Activated naive CD4-positive, alpha-beta T cell treated with anti-CD3 and anti-CD28 coated beads, Interleukin-2, amount 50 U/mL, for 72 hours (primary cell): ENCODE measurements around the gene MEFV. TPM values are rescaled to one million over a fixed set of nuclear protein-coding genes. Genes with fewer than 3 reads are reported as not detected.

ENCODE experiments used
- ATAC-seq, 2 donors: fragments of 150-1000 bp; cut with Tn5 transposase; 2 replicates each; pipeline ENCODE4 v1.10.0; 2021; ENCODE audit warnings: mild to moderate bottlenecking in 2 of 2, moderate library complexity in 2 of 2
- DNase-seq, 2 donors: peaks; one replicate each; pipeline ENCODE4 v3.0.0; 2021 to 2022; ENCODE audit warnings: low spot score in 2 of 2
- H3K27ac Mint-ChIP-seq, 2 donors: one replicate each; pipeline ENCODE4 v1.8.0; 2022; ENCODE audit warnings: mild to moderate bottlenecking in 2 of 2, mixed read lengths in 2 of 2
- H3K36me3 Mint-ChIP-seq, 2 donors: one replicate each; pipeline ENCODE4 v1.8.0; 2022; ENCODE audit warnings: mixed read lengths in 2 of 2
- H3K9me3 Mint-ChIP-seq, 2 donors: one replicate each; pipeline ENCODE4 v1.8.0; 2022; ENCODE audit warnings: mixed read lengths in 2 of 2
- total RNA-seq, 2 donors: library from RNA; stranded (reverse); gene quantifications; one replicate each; pipeline ENCODE4 v1.2.3, GENCODE V29; 2022

The MEFV gene, protein sequence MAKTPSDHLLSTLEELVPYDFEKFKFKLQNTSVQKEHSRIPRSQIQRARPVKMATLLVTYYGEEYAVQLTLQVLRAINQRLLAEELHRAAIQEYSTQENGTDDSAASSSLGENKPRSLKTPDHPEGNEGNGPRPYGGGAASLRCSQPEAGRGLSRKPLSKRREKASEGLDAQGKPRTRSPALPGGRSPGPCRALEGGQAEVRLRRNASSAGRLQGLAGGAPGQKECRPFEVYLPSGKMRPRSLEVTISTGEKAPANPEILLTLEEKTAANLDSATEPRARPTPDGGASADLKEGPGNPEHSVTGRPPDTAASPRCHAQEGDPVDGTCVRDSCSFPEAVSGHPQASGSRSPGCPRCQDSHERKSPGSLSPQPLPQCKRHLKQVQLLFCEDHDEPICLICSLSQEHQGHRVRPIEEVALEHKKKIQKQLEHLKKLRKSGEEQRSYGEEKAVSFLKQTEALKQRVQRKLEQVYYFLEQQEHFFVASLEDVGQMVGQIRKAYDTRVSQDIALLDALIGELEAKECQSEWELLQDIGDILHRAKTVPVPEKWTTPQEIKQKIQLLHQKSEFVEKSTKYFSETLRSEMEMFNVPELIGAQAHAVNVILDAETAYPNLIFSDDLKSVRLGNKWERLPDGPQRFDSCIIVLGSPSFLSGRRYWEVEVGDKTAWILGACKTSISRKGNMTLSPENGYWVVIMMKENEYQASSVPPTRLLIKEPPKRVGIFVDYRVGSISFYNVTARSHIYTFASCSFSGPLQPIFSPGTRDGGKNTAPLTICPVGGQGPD
- under 1 TPM in 1 of 2 donors, not detected in 1; 0.16 TPM for total RNA-seq

DNA sequence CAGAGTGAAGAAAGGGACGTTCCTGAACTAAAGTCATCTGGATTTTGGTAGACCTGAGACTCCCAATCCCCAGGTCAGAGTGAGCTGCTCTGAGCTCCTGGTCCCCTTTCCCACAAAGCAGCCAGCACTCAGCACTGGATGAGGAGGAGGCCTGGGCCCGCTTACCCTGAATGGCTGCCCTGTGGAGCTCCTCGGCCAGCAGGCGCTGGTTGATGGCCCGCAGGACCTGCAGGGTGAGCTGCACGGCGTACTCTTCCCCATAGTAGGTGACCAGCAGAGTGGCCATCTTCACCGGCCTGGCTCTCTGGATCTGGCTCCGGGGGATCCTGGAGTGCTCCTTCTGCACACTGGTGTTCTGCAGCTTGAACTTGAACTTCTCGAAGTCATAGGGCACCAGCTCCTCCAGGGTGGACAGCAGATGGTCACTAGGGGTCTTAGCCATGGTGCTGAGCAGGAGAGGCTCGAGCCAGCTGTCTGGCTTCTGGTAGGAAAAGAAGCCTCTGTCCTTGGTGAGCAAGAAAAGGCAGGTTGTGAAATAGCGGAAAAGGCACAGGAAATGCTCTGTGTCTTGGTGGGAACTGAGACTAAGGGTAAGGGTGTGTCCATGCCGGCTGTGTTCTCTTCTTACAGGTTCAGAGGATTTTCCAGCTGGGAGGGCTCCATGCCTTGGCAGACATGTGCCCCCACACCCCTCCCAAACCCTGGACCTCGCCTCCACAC, at the start of gene MEFV:
TSS of gene MEFV (minus strand) at position 488 of the 720 bp plus-strand sequence. CDS start at position 442, 46 bp downstream.
- H3K9me3 Mint-ChIP-seq, result no peaks in the 10 kb centered on the region
- H3K36me3 Mint-ChIP-seq, result no peaks in the 10 kb centered on the region
- DNase-seq, result no peak
- ATAC-seq, result no peak
- peak within 1 kb of the TSS in 1 of 2 donors; percentile 62 for H3K27ac Mint-ChIP-seq

DNA sequence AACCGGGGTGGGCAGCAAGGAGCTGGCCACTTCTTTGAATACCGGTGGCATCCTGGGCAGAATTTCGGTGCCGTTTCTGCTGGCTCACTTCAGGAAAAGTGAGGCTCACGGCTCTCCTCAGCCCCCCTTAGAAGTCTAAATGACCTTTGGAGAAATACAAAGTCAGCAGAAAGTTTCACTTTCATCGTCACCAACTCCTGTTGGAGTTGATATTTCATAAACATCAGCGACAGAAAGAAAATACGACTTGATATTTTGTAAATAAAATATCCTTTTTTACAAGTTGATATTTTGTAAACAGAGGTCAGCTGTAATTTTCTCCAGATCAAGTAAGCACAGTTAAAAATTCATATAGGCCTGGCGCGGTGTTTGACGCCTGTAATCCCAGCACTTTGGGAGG, 49.6 kb upstream of the MEFV start:
- ATAC-seq, result no peak
- Mint-ChIP-seq H3K27ac (peak overlapping the region; percentile 60 to 91), H3K36me3 (peaks cover 72 to 81% of the 10 kb centered on the region in 2 donors), H3K9me3 (peaks cover 26 to 28% of the 10 kb centered on the region in 2 donors)
- no peak for DNase-seq

DNA sequence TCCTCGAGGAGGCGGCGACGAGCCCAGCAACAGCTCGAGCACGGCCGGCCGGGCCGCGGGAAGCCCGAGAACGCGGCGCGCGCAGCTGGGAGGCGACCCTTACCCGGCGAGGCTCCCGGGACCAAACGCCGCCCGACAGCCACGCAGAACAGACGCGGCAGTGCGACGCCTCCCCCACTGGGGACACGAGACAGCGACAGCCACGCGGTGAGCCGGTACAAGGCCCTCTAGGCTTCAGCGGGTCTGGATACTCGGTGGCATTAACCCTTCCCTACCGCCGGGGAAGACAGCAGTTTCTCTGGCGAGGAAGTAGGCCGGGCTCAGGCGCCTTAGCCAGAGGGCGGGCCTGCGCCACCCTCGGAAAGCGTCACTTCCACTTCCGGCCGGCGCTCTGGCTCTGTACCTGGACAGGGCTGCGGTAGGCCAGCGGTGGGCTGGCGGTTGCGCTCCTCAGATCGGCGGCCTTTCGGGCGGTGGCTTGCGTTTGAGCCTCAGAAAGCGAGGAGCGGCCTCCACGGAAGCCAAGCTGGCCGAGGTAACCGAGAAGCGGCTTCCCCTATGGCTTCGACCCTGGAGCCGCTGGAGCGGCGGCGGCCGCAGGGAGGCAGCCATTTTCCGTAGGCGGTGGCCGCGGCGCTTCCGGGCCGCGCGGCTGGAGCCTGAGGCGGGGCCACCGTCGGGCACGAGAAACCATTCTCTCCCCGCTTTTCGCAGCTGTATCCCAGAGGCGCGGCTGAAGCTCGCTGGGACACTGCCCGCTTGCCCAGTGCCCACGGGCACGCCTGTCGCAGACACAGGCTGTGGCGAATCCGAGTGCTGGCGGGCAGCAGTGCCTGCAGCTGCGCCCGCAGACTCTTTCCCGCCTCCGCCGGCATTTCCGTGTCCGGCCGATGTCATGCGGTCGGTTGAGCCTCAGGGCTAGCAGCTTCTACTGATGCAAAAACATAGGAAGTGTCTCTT, 49.0 kb upstream of the MEFV start, which contains the start of the genes TIGD7 and ZNF75A:
TSS of gene TIGD7 (minus strand) at position 322 of the 960 bp plus-strand sequence. CDS start 4,816 bp downstream, outside the sequence.
TSS of gene ZNF75A (plus strand) at position 389 of the 960 bp plus-strand sequence. CDS start 2,932 bp downstream, outside the sequence.
- ATAC-seq, result peak; percentile 99
- peaks cover 23 to 34% of the 10 kb centered on the region in 2 donors for H3K9me3 Mint-ChIP-seq
- peaks cover 72 to 80% of the 10 kb centered on the region in 2 donors for H3K36me3 Mint-ChIP-seq
- peak; percentile 81 to 91 for DNase-seq
- peak within 1 kb of the TSS; percentile 77 to 91 for H3K27ac Mint-ChIP-seq

DNA sequence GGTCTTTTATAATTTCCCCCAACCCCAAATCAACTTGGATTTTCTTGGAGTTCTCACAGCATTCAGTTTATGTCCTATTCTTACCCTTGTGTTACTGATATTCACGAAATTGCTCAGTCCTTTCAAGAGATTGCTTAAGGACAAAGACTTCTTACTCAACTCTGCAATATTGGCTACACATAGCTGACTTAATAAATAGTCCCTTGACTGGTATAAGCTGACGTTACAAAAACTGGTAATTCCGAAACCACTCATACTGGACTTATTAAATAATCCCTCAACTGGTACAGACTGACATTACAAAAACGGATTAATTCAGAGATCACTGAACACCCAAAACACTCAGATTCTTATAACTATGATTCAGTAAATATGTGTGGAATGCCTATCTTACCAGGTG, 47.9 kb upstream of the MEFV start:
- peaks cover 73 to 79% of the 10 kb centered on the region in 2 donors for H3K36me3 Mint-ChIP-seq

DNA sequence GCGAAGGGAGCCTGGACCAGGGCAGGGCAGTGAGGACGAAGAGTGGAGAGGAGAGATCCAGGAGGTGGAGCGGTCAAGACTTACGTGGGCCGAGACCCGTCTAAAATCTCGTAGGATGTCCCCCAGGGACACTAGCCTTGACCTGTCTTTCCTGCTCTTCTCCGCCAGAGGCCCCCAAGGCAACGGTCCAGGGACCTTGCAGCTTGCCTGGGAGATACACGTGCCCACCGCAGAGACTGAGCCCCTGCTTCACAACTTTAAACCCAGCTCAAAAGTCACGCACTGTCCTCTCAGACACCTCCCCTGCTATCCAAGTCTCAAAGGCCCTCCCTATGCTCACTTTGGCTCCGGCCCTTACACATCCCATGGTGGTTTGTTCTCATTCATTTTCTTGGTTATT, 39.4 kb upstream of the MEFV start:
- H3K36me3 Mint-ChIP-seq, result peaks cover 62 to 83% of the 10 kb centered on the region in 2 donors
- peaks cover 55 to 56% of the 10 kb centered on the region in 2 donors for H3K9me3 Mint-ChIP-seq
- no peak for DNase-seq
- no peak for ATAC-seq
- H3K27ac Mint-ChIP-seq, result no peak overlapping the region

More for the DNA sequence above, 47.9 kb upstream of the MEFV start:
- no peak for ATAC-seq
- Mint-ChIP-seq H3K27ac (peak overlapping the region; percentile 77 to 91), H3K9me3 (peaks cover 32 to 42% of the 10 kb centered on the region in 2 donors)
- no peak for DNase-seq

DNA sequence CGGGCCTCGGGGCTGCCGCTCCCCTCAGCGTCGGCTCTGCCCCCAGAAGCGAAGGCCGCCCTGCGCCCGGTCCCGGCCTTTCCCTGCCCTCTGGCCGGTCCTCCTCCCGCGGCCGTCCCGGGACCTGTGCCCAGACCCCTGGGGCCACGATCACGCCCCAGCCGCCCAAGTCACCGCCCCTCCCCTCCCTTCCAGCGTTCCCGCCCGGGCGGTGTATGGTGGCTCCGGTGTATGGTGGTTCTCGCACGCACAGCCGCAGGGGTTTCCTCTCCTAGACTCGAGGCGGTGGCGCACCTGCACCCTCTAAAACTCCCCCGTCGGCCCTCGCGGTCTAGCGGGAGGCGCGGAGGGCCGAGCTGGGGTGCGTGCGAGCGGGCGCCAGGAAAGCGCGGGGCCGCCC, 38.8 kb upstream of the MEFV start:
- H3K9me3 Mint-ChIP-seq, result peaks cover 49 to 57% of the 10 kb centered on the region in 2 donors
- DNase-seq (no peak), ATAC-seq (no peak)
- no peak overlapping the region for H3K27ac Mint-ChIP-seq
- H3K36me3 Mint-ChIP-seq, result peaks cover 62 to 83% of the 10 kb centered on the region in 2 donors

DNA sequence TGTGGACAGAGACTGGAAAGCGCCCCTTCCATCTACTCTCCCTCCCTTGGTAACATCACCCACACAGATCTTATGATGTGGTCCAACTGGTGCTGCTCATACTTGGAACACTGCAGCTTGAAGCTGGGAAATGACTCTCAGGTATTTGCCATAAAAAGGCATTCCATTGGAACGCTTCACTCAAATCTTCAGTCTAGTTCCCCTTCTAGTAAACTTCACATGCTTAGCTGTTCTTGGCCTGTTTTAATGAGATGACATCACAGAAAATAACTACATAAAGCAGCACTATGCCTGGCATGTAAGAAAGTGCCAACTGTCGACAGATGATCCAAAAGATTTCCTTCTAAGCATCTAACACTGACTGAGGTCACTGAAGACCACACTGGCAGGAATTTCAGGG, 36.2 kb upstream of the MEFV start:
- peaks cover 71 to 88% of the 10 kb centered on the region in 2 donors for H3K36me3 Mint-ChIP-seq
- ATAC-seq (no peak), DNase-seq (no peak)
- H3K9me3 Mint-ChIP-seq, result peaks cover 40 to 53% of the 10 kb centered on the region in 2 donors
- no peak overlapping the region for H3K27ac Mint-ChIP-seq

DNA sequence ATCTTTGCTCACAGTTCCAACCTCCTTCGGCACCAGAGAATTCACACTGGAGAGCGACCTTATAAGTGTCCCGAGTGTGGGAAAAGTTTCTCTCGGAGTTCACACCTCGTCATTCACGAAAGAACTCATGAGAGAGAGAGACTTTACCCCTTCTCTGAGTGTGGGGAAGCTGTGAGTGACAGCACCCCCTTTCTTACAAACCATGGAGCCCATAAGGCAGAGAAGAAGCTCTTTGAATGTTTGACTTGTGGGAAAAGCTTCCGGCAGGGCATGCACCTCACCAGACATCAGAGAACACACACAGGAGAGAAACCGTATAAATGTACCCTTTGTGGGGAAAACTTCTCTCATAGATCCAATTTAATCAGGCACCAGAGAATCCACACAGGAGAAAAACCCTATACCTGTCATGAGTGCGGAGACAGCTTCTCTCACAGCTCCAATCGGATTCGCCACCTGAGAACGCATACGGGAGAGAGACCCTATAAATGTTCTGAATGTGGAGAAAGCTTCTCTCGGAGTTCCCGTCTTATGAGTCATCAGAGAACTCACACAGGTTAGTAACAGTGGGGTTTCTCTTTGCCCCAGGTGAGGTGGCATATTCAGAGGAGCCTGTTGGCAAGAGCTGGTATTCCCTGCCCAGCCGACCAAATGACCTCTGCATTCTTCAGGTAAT, 33.7 kb upstream of the MEFV start:
- peaks cover 77 to 92% of the 10 kb centered on the region in 2 donors for H3K36me3 Mint-ChIP-seq
- no peak for DNase-seq
- H3K9me3 Mint-ChIP-seq, result peaks cover 25 to 40% of the 10 kb centered on the region in 2 donors
- ATAC-seq, result no peak
- no peak overlapping the region for H3K27ac Mint-ChIP-seq

DNA sequence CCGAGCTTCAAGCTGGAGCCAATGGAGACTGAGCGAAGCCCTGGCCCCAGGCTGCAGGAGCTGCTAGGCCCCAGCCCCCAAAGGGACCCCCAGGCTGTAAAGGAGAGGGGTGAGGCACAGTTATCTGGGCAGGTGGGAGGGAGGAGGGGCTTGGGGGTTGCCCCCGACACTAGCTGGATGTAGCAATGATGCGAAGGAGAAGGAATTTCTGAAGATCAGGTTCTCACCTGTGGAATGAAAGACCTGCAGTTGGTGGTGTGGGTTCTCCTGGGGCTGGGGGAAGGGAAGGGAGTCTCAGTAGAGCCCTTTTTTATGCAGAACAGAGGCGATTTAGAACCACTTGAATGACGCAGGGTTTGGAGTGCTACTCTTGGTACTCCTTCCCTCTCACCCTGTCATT, 28.7 kb upstream of the MEFV start:
- no peak for ATAC-seq
- Mint-ChIP-seq H3K27ac (no peak overlapping the region), H3K36me3 (peaks cover 67 to 72% of the 10 kb centered on the region in 2 donors), H3K9me3 (peaks cover 0 to 10% of the 10 kb centered on the region in 2 donors)
- DNase-seq, result no peak

DNA sequence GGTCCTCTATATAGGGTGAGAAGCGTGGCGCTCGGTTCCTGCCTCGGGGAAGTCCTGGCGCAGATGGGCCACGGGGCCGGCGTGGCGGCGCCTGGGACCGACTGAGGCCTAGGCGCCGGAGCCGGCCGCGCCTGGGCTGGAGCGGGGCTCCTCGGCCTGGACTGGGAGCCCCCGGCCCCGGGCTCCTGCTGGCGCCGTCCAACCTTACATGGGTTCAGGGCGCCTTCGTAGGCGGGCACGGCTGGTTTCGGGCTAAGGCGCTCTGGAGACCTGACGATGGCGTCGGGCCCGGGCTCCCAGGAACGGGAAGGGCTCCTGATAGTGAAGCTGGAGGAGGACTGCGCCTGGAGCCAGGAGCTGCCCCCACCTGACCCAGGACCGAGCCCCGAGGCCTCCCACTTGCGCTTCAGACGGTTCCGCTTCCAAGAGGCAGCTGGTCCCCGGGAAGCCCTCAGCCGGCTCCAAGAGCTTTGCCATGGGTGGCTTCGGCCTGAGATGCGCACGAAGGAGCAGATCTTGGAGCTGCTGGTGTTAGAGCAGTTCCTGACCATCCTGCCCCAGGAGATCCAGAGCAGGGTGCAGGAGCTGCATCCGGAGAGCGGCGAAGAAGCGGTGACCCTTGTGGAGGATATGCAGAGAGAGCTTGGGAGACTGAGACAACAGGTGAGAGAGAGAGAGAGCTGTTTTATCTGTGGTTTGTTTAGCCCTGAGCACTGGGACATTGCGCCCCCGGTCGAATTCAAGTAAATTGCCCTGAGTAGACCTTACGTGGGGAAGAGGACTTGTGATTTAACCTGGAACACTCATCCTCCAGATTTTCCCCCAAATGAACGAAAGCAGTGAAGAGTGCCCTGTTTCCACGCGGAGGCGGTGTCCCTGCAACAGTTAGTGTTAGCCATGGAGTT, 27.4 kb upstream of the MEFV start:
- Mint-ChIP-seq H3K9me3 (peaks cover 0 to 6% of the 10 kb centered on the region in 2 donors), H3K36me3 (peaks cover 55 to 59% of the 10 kb centered on the region in 2 donors), H3K27ac (peak overlapping the region; percentile 95 to 97)
- no peak for DNase-seq
- ATAC-seq, result no peak

DNA sequence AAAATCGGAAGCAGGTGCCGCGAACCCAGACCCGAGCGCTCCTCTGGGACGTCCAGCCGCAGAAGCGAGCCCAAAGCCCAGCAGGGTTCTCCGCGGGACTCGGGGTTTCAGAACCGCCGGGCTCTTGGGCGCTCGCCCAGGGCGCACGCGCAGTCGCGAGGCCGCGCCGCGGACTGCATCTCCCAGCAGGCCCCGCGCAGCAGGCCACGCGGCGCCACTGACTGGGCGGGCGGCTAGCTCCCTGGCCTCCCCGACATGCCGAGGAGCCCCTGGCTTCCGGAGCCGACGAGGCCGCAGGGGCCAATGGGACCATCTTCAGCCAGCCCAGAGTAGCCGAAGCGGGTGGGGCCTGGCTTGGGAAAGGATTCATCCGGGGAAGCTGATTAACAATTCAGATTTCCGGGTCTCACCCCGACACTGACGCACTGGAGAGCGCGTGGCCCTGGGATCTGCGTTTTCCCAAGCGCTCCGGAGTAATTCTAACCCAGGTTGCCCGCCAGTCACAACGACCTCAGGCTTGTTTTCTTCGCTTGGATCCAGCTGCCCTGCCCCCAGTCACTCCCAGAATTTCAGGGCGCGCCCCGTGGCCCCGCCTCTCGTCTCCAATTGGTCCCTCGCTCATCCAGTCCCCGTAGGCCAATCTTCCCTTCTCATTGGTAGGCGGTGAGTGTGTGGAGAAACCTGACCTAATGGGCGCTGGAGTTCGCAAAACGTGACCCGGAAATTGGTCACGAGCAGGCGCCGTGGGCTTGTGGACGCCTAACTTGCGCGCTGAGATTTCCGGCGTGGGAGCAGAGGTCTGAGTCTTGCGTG, 26.5 kb upstream of the MEFV start, which contains the start of gene ZNF263:
TSS of gene ZNF263 (plus strand) at position 762 of the 813 bp plus-strand sequence. CDS start 328 bp downstream, outside the sequence.
- ATAC-seq (peak; percentile 90 to 92), DNase-seq (peak; percentile 91 to 93)
- Mint-ChIP-seq H3K36me3 (peaks cover 46 to 52% of the 10 kb centered on the region in 2 donors), H3K27ac (peak within 1 kb of the TSS; percentile 95 to 97), H3K9me3 (peaks cover 0 to 3% of the 10 kb centered on the region in 2 donors)

DNA sequence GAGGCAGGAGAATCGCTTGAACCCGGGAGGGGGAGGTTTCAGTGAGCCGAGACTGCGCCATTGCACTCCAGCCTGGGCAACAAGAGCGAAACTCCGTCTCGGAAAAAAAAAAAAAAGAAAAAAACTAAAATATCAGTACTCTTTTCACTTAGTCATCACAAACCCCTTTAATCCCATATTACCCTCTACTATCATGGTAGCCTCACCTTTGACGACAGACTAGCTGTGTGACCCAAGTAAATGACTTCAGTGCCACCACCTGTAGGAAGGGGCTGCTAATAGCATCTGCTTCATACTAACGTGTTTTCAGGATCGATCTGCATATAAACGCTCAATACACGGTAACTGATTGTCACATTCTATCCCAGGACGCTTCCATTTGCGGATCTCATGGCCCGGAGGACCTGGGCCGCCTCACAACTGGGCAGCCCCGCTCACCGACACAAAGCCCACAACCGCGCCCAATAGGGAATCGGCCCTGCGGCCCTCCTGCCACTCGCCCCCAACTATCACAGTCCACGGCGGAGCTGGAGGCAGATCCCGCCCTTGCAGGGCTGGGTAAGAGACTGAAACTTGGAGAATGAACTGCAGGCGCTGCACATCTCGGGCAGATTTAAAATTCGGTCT, 25.8 kb upstream of the MEFV start:
- H3K27ac Mint-ChIP-seq, result peak overlapping the region; percentile 94 to 95
- DNase-seq (no peak), ATAC-seq (peak; percentile 19 to 37)
- H3K36me3 Mint-ChIP-seq, result peaks cover 41 to 45% of the 10 kb centered on the region in 2 donors
- peaks cover 0 to 3% of the 10 kb centered on the region in 2 donors for H3K9me3 Mint-ChIP-seq
